Measurements from ENCODE around the gene FUT8.

FUT8 gene

GRCh38 chr14:65720171-65720570 is 307.6 kb downstream of the FUT8 start:
- no peak for DNase-seq

DNA sequence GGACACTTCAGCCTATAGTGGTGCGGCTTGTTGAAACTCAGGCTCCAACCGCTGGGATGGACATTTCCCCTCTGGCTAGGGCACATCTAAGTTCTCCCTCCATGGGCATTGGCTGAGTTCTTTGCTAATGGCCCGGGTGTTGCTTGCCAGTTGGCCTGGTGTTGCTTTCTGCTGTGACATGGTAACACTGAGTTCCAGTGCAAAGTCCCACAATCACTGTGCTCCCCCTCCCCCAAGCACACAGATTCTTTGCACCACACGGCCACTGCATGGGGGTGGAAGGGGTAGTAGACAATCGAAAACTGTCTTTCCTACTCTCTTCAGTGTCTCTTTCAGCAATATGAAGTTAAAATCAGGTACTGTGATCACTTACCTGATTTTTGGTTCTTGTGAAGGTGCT is 308.2 kb downstream of the FUT8 start:
- no peak for DNase-seq

- no peak for DNase-seq
Measured at GRCh38 chr14:65723348-65723747, 310.8 kb downstream of the FUT8 start.

GRCh38 chr14:65728604-65729003 is 316.1 kb downstream of the FUT8 start:
- no peak for DNase-seq

- DNase-seq, result no peak
Measured at GRCh38 chr14:65729566-65729965, 317.0 kb downstream of the FUT8 start.

- no peak for DNase-seq
Measured at GRCh38 chr14:65731933-65732506, 319.5 kb downstream of the FUT8 start.

GRCh38 chr14:65738339-65738738 is 325.8 kb downstream of the FUT8 start:
- DNase-seq, result no peak

- DNase-seq, result no peak
Measured at GRCh38 chr14:65745396-65746190, 333.1 kb downstream of the FUT8 start.

GRCh38 chr14:65748796-65749195 is 336.3 kb downstream of the FUT8 start:
- DNase-seq, result no peak

DNA sequence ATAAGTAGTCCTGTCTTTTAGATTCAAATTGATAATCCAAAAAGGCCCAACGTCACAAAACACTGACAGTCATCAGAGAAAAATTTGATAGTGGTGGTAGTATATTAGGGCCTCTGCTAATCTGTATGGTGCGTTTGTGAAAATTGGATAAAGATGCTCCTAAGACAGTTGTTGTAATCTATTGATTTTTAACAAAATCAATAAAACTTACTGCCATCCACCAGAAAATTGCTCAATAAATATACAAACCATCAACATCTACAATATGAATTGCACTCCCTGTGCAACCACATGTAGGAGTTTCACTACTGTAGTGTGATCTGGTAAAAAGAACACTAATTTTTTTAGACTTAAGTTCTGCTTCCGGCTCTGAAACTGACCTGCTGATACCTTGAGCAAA is 336.8 kb downstream of the FUT8 start:
- DNase-seq, result no peak

- no peak for DNase-seq
Measured at GRCh38 chr14:65750906-65751305, 338.4 kb downstream of the FUT8 start.

- DNase-seq, result no peak
Measured at GRCh38 chr14:65751510-65751909, 339.0 kb downstream of the FUT8 start.

GRCh38 chr14:65753061-65753460 is 340.5 kb downstream of the FUT8 start:
- no peak for DNase-seq

GRCh38 chr14:65755331-65755730 is 342.8 kb downstream of the FUT8 start:
- DNase-seq, result no peak

DNA sequence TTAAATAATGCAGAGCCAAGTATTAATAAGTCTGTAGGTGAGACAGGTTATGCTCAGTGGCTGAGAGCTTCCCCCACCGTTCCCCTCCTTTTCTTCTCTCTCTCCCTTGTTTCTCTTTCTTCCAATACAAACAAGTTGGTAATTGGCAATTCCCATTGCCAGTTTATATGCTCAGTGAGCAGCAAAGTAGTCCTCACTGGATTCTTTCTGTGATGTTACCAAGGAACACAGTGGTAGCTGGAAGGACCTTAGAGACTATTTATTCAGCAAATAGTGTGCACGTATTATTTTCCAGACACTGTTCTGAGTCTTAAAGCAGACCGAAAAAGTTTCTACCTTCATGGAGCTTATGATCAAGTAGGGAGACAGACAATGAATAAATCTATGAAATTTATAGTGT is 344.4 kb downstream of the FUT8 start:
- DNase-seq, result no peak

DNA sequence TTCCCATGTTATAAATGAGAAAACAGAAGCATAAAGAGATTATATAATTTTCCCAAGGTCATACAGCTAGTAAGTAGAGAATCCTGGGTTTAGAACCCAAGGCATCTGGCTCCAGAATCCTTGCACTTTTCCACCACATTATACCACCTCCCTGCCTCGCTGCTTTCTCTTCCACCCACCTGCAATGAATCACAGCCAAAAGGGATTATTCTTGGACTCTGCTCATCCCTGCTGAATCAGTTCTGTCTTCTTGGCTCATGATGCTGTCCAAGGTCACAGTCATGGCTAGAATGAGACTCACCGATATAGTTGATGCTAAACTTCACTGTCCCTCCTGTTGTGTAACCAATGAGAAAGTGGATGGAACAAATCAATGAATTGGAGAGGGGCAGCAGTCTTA is 356.6 kb downstream of the FUT8 start:
- DNase-seq, result no peak

DNA sequence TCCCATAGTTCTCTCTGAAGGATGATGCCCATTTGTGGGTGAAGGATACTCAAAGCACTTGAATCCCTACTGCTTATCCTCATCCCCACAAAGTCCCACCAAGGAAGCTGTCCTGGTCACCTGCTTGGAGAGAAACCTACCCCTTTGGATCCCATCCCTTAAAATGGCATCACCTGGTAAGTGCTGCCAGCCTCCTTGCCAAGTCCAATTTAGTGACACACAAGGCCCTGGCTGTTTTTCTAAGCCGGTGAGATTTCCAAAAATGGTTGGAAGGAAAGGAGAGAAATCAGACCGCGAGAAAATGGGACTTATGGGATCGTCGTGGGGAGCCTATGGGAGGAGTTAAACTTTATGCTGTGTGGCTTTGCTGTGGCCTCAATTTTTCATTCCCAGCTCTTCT is 358.2 kb downstream of the FUT8 start:
- no peak for DNase-seq

DNA sequence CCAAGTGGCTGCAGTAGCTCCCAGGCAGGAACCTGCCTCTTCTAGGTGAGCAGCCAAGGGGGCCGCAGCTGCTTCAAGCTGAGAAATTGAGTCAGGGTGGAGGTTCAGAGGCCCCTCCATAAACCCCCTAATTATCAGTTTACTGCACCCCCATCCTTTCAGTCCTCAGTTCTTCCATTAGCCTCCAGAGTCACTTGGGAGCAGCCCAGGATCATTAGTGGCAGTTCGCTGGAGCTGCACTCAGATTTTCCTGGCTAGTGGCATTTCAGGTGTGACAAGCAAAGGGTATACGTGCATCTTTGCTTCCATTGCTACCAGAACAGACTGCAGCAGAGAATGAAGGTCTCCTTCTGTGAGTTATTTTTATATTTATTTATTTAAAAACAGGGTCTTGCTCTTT is 358.7 kb downstream of the FUT8 start:
- no peak for DNase-seq

DNA sequence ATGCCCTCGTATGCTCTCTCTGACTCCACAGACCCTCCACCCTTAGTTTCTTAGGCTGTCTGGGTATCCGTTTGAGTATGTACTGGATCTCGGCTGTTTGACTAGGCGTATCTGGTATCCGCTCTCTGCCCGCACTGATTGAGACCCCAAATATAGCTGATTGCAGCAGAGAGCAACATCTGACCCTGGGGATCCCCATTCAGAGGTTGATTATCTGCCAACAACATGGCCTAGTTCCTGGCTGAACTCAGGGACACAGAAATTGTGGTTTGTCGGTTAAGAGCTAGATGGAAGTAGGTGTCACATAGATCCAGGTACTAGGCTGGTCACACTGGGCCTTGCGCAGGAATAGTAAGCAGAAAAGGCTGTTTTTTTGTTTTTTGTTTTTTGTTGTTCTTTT is 359.9 kb downstream of the FUT8 start:
- no peak for DNase-seq

DNA sequence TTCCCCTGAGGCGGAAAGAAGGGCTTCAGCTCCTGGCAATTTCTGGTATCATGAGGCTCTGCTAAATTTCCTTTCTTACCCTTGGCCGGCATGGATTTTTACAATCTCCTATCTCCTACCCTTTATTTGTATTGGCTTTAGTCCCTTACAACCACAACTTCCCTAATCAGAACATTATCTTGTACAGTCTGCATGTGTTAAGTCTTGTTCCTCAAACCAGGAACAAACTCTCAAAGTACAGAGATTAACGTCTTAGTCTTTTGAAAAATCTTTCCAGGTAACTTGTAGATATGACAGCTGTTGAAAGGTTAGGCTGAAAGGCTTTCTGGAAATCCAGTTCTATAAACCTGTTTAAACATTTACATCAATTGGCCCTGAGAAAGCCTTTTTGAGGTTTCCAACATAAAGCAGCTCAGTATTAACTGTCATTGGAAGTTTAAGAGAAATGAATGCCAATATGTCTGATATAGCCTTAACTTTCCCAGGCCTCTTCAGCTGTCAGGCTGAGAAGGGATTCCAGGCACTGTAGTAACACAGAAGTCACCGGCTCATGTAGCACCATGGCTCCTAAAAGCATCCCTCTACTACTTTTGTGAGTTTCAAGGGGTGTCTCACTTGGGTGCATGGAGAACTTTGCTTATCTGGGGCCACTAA is 360.5 kb downstream of the FUT8 start:
- no peak for DNase-seq

DNA sequence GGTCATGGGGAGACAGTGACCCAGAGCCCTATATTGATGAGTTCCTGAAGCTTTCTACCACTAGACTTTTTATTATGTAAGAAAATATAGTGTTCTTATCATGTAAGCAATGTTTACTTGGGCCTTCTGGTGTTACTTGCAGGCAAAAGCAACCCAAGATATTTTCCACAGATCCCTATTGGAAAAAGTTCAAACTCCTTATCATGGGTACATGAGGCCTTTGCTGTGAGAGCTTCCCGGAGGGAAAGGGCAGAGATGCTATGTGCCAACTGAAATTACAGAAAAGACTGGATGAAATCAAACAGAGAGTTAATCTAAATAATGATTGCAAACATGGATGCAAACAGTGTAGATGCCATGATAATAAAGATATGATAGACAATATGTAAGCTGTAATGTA is 361.5 kb downstream of the FUT8 start:
- no peak for DNase-seq

GRCh38 chr14:65776193-65776852 is 363.8 kb downstream of the FUT8 start:
- DNase-seq, result no peak

DNA sequence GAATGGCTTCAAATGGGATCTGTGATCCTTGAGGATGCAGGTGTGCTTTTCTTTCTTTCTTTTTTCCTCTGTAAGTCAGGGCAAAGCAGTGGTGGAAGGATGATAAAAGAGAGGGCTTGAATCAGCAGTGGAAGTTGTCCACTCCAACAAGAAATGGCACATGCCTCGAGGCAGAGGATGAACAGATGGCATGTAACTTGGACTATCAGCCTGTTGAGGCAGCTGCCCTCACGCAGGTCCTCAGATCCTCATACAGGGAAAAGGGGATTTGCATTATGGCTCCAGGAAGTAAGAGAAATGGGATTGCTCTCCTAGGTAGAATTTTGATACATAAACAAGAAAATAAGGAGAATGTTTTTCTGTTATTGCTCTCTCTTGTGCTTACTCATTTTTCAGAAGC is 368.0 kb downstream of the FUT8 start:
- no peak for DNase-seq

GRCh38 chr14:65783101-65783500 is 370.6 kb downstream of the FUT8 start:
- DNase-seq, result no peak

All from activated gamma-delta T cell treated with Interleukin-2 at 50 U/mL for 16 hours (primary cell).